OCI-LY3 (cell line): Measurements from ENCODE around the gene SNUPN.

ENCODE experiments used
- H2AFZ ChIP-seq: fragments of 200-600, 300-600 bp; shearing (Covaris generic); 2 replicates; pipeline ENCODE4 v1.6.0; 2014; ENCODE audit warnings: antibody characterized with exemption, low read depth, low read length
- H3K27ac ChIP-seq: fragments of 200-600, 300-600 bp; sonication (generic); 2 replicates; pipeline ENCODE4 v1.5.1; 2014; ENCODE audit warnings: mild to moderate bottlenecking, low read length, moderate library complexity, mixed read lengths
- H3K27me3 ChIP-seq: fragments of 200-600, 300-600 bp; sonication (generic); 2 replicates; pipeline ENCODE4 v1.6.1; 2014; ENCODE audit warnings: low read depth, low read length, mixed read lengths
- H3K36me3 ChIP-seq: fragments of 200-600, 300-600 bp; sonication (generic); replicated peaks from 2 replicates; pipeline ENCODE3; 2014; ENCODE audit warnings: low read depth, low read length, mixed read lengths
- H3K4me1 ChIP-seq: fragments of 300-600, 200-600 bp; sonication (generic); 2 replicates; pipeline ENCODE4 v1.6.1; 2014; ENCODE audit warnings: low read length, mixed read lengths
- H3K4me2 ChIP-seq: fragments of 200-600, 300-600 bp; sonication (generic); 2 replicates; pipeline ENCODE4 v1.6.1; 2014; ENCODE audit warnings: low read length, mixed read lengths
- H3K4me3 ChIP-seq: fragments of 300-600, 200-600 bp; sonication (generic); 2 replicates; pipeline ENCODE4 v1.5.1; 2014; ENCODE audit warnings: antibody characterized with exemption, mild to moderate bottlenecking, low read length, moderate library complexity
- H3K79me2 ChIP-seq: fragments of 300-600, 200-600 bp; shearing (Covaris generic); 2 replicates; pipeline ENCODE4 v1.6.1; 2014; ENCODE audit warnings: mild to moderate bottlenecking, low read length, mixed read lengths
- H3K9ac ChIP-seq: fragments of 300-600, 200-600 bp; shearing (Covaris generic); 2 replicates; pipeline ENCODE4 v1.6.0; 2014; ENCODE audit warnings: mild to moderate bottlenecking, low read length, moderate library complexity
- H3K9me3 ChIP-seq: fragments of 200-600, 300-600 bp; shearing (Covaris generic); 2 replicates; pipeline ENCODE4 v1.6.1; 2014; ENCODE audit warnings: low read length, mixed read lengths; ENCODE audit not compliant: insufficient read depth
- H4K20me1 ChIP-seq: fragments of 200-600, 300-600 bp; sonication (generic); 2 replicates; pipeline ENCODE4 v1.6.1; 2016; ENCODE audit warnings: low read length, mixed read lengths; ENCODE audit not compliant: insufficient read depth
- EZH2phosphoT487 ChIP-seq: fragments of 200-600 bp; shearing (Covaris generic); IDR thresholded peaks from 2 replicates; pipeline ENCODE4 v1.6.1; 2018; ENCODE audit warnings: antibody characterized with exemption, mixed run types, low read depth
- TF ChIP-seq, protein P1 (sequence below): fragments of 200-600, 300-600 bp; sonication (generic); IDR thresholded peaks from 2 replicates; pipeline ENCODE4 v1.5.1; 2014; ENCODE audit warnings: antibody characterized with exemption, low read length, low read depth

The SNUPN gene

DNA sequence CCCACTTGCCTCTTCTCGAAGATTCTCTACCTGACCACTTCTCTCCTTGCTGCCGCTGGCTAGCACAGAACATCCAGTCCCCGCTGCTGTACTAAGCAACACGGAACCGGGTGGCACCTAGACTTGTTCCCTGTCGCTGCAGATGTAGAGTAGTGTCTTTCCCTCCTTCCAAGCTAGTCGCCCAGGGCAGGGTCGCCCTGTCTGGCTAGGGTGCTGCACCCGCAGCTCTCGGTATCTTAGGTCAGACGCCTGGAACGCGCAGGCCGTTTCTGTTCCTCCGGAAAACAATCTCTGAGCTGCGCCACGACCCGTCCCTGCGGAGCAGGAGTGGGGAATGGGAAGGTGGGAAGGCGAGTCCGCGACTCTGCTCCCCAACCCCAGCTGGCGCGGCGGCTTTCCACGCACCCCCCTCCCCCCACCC is 21.4 kb upstream of the SNUPN start:
- peak overlapping the region; percentile 64 for H3K9ac ChIP-seq
- H3K4me1 ChIP-seq, result peaks cover 7% of the 10 kb centered on the region; the same call in 1 of the 2 replicates
- H3K79me2 ChIP-seq, result no peaks in the 10 kb centered on the region
- TF ChIP-seq, protein P1, sequence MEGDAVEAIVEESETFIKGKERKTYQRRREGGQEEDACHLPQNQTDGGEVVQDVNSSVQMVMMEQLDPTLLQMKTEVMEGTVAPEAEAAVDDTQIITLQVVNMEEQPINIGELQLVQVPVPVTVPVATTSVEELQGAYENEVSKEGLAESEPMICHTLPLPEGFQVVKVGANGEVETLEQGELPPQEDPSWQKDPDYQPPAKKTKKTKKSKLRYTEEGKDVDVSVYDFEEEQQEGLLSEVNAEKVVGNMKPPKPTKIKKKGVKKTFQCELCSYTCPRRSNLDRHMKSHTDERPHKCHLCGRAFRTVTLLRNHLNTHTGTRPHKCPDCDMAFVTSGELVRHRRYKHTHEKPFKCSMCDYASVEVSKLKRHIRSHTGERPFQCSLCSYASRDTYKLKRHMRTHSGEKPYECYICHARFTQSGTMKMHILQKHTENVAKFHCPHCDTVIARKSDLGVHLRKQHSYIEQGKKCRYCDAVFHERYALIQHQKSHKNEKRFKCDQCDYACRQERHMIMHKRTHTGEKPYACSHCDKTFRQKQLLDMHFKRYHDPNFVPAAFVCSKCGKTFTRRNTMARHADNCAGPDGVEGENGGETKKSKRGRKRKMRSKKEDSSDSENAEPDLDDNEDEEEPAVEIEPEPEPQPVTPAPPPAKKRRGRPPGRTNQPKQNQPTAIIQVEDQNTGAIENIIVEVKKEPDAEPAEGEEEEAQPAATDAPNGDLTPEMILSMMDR, result no peak
- TF ChIP-seq EZH2phosphoT487, result no peak
- no peaks in the 10 kb centered on the region for H4K20me1 ChIP-seq
- H3K4me3 ChIP-seq, result peak overlapping the region; percentile 87
- H2AFZ ChIP-seq, result peak overlapping the region; percentile 88
- no peaks in the 10 kb centered on the region for H3K9me3 ChIP-seq
- peaks cover 29% of the 10 kb centered on the region for H3K27me3 ChIP-seq
- H3K27ac ChIP-seq, result no peak overlapping the region
- peak overlapping the region; percentile 71 for H3K4me2 ChIP-seq
- no peaks in the 10 kb centered on the region for H3K36me3 ChIP-seq

DNA sequence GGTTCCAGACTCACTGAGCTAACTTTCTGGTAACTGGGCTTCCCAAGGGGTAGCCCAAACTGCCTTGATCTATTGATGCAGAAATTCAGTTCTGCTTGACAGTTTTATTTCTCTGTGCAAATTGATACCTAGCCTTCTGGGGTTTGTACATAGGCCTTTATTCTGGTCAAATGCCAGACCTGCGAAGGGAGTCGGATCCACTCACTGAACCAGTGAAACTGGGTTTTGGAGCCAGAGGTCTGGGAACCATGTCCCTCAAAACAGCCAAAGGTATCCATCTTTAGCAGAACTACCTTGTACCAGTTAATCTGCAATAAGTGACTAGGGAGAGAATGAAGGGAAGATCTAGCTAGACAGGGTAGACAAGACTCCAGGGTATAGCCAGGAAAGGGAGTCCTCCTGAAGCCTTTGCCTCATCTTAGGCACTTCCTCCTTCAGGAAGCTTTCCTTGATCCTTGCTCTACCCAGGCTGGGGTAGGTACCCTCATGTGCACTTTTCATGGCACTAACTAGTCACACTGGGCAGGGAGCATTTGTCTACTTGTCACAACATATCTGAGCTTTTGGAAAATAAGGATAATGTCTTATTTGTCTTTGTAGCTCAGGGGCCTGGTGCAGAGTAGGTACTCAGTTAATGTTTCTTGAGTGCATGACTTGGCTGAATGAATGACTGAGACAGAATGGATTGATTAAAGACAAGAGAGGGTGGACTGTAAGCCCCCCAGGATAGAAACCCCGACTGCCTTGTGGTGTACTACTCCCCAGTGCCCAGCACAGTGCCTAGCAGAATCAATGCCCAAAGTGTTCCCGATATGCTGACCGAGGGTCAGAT is 20.8 kb upstream of the SNUPN start:
- Histone ChIP-seq H3K36me3 (no peaks in the 10 kb centered on the region), H4K20me1 (no peaks in the 10 kb centered on the region), H3K79me2 (no peaks in the 10 kb centered on the region), H3K9ac (no peak overlapping the region; the same call in 1 of the 2 replicates), H3K27ac (no peak overlapping the region), H2AFZ (peak overlapping the region; percentile 88; the same call in 1 of the 2 replicates), H3K27me3 (peaks cover 29% of the 10 kb centered on the region), H3K4me2 (peak overlapping the region; percentile 71), H3K4me3 (peak overlapping the region; percentile 87), H3K9me3 (no peaks in the 10 kb centered on the region), H3K4me1 (peaks cover 10% of the 10 kb centered on the region; the same call in 1 of the 2 replicates)
- no peak for TF ChIP-seq EZH2phosphoT487
- TF ChIP-seq, protein P1, result no peak

DNA sequence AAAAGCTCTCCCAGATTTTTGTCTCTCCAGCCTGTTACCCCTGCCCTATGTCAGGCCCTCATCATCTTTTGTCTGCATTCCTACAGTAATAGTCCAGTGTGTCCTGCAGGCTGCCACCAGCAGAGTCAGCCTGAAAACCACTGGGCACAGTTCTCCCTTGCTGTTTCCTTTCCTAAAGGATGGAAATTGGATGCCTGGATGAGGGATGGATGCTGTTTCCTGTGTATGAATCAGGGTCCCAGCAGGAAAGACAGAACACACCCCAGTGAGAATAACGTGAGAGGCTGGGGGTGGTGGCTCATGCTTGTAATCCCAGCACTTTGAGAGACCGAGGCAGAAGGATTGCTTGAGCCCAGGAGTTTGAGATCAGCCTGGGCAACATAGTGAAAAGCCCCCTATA is 18.9 kb upstream of the SNUPN start:
- Histone ChIP-seq H3K4me1 (peaks cover 10% of the 10 kb centered on the region; the same call in 1 of the 2 replicates), H3K27me3 (peaks cover 29% of the 10 kb centered on the region), H3K9me3 (no peaks in the 10 kb centered on the region), H4K20me1 (no peaks in the 10 kb centered on the region), H3K27ac (no peak overlapping the region), H3K36me3 (no peaks in the 10 kb centered on the region), H2AFZ (no peak overlapping the region), H3K4me2 (no peak overlapping the region), H3K9ac (no peak overlapping the region), H3K79me2 (peaks cover 6% of the 10 kb centered on the region), H3K4me3 (no peak overlapping the region)
- TF ChIP-seq, protein P1, result no peak
- TF ChIP-seq EZH2phosphoT487, result no peak

DNA sequence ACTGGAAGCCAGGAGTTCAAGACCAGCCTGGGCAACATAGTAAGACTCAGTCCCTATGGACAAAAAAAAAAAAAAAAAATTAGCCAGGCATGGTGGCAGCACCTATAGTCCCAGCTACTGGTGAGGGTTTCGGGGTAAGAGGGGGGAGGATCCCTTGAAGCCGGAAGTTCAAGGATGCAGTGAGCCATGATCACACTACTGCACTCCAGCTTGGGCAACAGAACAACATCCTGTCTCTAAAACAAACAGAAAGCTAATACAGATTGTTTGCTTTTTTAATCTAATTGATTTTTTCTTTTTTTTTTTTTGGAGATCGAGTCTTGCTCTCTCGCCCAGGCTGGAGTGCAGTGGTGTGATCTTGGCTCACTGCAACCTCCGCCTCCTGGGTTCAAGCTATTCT is 16.1 kb upstream of the SNUPN start:
- no peak for TF ChIP-seq EZH2phosphoT487
- TF ChIP-seq, protein P1, result no peak
- H3K4me3 ChIP-seq, result no peak overlapping the region
- no peak overlapping the region for H3K9ac ChIP-seq
- H2AFZ ChIP-seq, result no peak overlapping the region
- no peak overlapping the region for H3K4me2 ChIP-seq
- no peak overlapping the region for H3K27ac ChIP-seq
- H4K20me1 ChIP-seq, result peaks cover 18% of the 10 kb centered on the region
- peaks cover 15% of the 10 kb centered on the region for H3K4me1 ChIP-seq
- H3K36me3 ChIP-seq, result peaks cover 19% of the 10 kb centered on the region
- H3K9me3 ChIP-seq, result no peaks in the 10 kb centered on the region
- H3K79me2 ChIP-seq, result peaks cover 33% of the 10 kb centered on the region
- H3K27me3 ChIP-seq, result peaks cover 8% of the 10 kb centered on the region
